ENCODE results near the gene TBC1D4.

DNA sequence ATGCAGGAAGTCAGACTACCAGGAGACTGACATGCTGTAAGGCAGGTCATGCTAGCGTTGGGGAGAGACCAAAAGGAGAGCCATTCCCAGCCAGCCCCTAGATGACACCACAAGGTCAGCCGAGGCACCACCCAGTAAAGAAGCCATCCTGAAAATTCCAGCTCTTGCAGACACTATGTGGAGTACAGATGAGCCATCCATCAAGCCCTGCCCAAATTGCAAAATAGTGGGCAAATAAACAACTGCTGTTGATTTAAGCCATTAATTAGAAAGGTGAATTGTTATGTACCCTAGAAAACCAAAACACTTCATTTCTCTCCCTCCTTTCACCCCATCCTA lies 82.1 kb downstream of the TBC1D4 start:
- TF ChIP-seq POLR2A (IDR thresholded peaks at IDR 0.05; ENCODE audit: low read length) (no peak), GATA1 (IDR thresholded peaks at IDR 0.05; ENCODE audit: low read depth, low read length) (no peak)

All from erythroblast (primary cell).